Prostate gland (tissue), 2 donors: ENCODE results near the gene FKTN.

ENCODE experiments used
- CTCF ChIP-seq, 4 experiments: fragments of 200-600 bp in 2 of 4; fragments of 450-650 bp in 2 of 4; sonication (generic) in 2 of 4; IDR thresholded peaks; 1 replicate in 3 of 4; 2 replicates in 1 of 4; pipeline ENCODE4 v1.5.1; 2016 to 2019; ENCODE audit warnings: antibody characterized with exemption in 4 of 4, mild to moderate bottlenecking in 2 of 4, moderate library complexity in 2 of 4
- POLR2AphosphoS5 ChIP-seq: sonication (generic); formaldehyde crosslinking; IDR thresholded peaks from one replicate; pipeline ENCODE4 v1.6.1; 2017; ENCODE audit warnings: antibody characterized with exemption

- no peak for TF ChIP-seq POLR2AphosphoS5
- TF ChIP-seq CTCF (IDR thresholded peaks at IDR 0.05): no peak
These were observed 18.5 kb upstream of the FKTN start for GRCh38 chr9:105539452-105539851.
